IMR-90 (cell line): ENCODE measurements around the gene CPNE4. TPM values are rescaled to one million over a fixed set of nuclear protein-coding genes. Genes with fewer than 3 reads are reported as not detected.

Experiments
- ATAC-seq: fragments of 200-7000 bp; cut with Tn5 transposase; 2 replicates; pipeline ENCODE4 v1.9.1; 2020; ENCODE audit warnings: low read depth, mild to moderate bottlenecking, moderate library complexity
- BruUV-seq: library from RNA; stranded (reverse); fragments of 400-500 nt; replicated peaks from 2 replicates; lab custom pipeline; 2021; lab: Mats Ljungman, UMichigan
- CTCF ChIA-PET: fragments of 300-600 bp; formaldehyde crosslinking; extraction: SDS; loops from one replicate; lab custom pipeline; 2021; ENCODE audit warnings: antibody characterized with exemption; lab: Yijun Ruan, JAX
- POLR2A ChIA-PET: fragments of 300-600 bp; sonication (Branson Sonifier 250); formaldehyde crosslinking; loops from one replicate; lab custom pipeline; 2022; ENCODE audit warnings: antibody characterized with exemption; ENCODE audit not compliant: unreplicated experiment; lab: Charles Lee
- DNase-seq: peaks from one replicate; pipeline ENCODE4 v3.0.0; 2013
- H2AFZ ChIP-seq: replicated peaks from 2 replicates; pipeline ENCODE3; 2013; ENCODE audit warnings: low read length, mild to moderate bottlenecking; ENCODE audit not compliant: poor library complexity
- H2AK5ac ChIP-seq: 2 replicates; pipeline ENCODE4 v1.6.1; 2013; ENCODE audit warnings: low read depth, low read length, inconsistent platforms
- H2AK9ac ChIP-seq: replicated peaks from 2 replicates; pipeline ENCODE3; 2013; ENCODE audit warnings: mild to moderate bottlenecking, low read depth, low read length, moderate library complexity; ENCODE audit not compliant: poor library complexity
- H2BK120ac ChIP-seq: 2 replicates; pipeline ENCODE4 v1.6.1; 2013; ENCODE audit warnings: low read depth, low read length, inconsistent platforms
- H2BK15ac ChIP-seq: 3 replicates; pipeline ENCODE4 v1.6.1; 2013; ENCODE audit warnings: low read depth, low read length, inconsistent platforms
- H2BK20ac ChIP-seq: 2 replicates; pipeline ENCODE4 v1.6.1; 2013; ENCODE audit warnings: low read depth, mild to moderate bottlenecking, inconsistent platforms, low read length, moderate library complexity
- H2BK5ac ChIP-seq: 2 replicates; pipeline ENCODE4 v1.6.1; 2013; ENCODE audit warnings: mild to moderate bottlenecking, low read depth, low read length, inconsistent platforms; ENCODE audit not compliant: poor library complexity, severe bottlenecking
- H3K14ac ChIP-seq: replicated peaks from 2 replicates; pipeline ENCODE4 v1.6.1; 2013; ENCODE audit warnings: low read depth, low read length, inconsistent platforms
- H3K18ac ChIP-seq: 2 replicates; pipeline ENCODE4 v1.6.1; 2013; ENCODE audit warnings: low read depth, low read length, control low read depth
- H3K23ac ChIP-seq: 2 replicates; pipeline ENCODE4 v1.6.1; 2013; ENCODE audit warnings: low read depth, low read length, inconsistent platforms
- H3K27ac ChIP-seq: 2 replicates; pipeline ENCODE4 v1.5.1; 2013; ENCODE audit warnings: mild to moderate bottlenecking, control low read depth, low read length; ENCODE audit not compliant: insufficient read depth
- H3K27me3 ChIP-seq: 2 replicates; pipeline ENCODE4 v1.6.1; 2013; ENCODE audit warnings: low read length; ENCODE audit not compliant: control insufficient read depth, insufficient read depth
- H3K36me3 ChIP-seq: 2 replicates; pipeline ENCODE4 v1.6.1; 2013; ENCODE audit warnings: low read length, mixed read lengths; ENCODE audit not compliant: control insufficient read depth, insufficient read depth
- H3K4ac ChIP-seq: 2 replicates; pipeline ENCODE4 v1.6.1; 2013; ENCODE audit warnings: low read depth, low read length, inconsistent platforms
- H3K4me1 ChIP-seq: 2 replicates; pipeline ENCODE4 v1.6.1; 2013; ENCODE audit warnings: low read length, mixed read lengths; ENCODE audit not compliant: control insufficient read depth, insufficient read depth
- H3K4me2 ChIP-seq: 2 replicates; pipeline ENCODE4 v1.6.1; 2013; ENCODE audit warnings: low read depth, mild to moderate bottlenecking, control low read depth, low read length, moderate library complexity
- H3K4me3 ChIP-seq: 2 replicates; pipeline ENCODE4 v1.5.1; 2013; ENCODE audit warnings: low read depth, mild to moderate bottlenecking, control low read depth, low read length, moderate library complexity; ENCODE audit not compliant: insufficient read depth
- H3K56ac ChIP-seq: 2 replicates; pipeline ENCODE4 v1.6.1; 2013; ENCODE audit warnings: low read length, inconsistent platforms; ENCODE audit not compliant: insufficient read depth; ENCODE audit errors: extremely low read depth
- H3K79me1 ChIP-seq, 2 experiments: 2 replicates each; pipeline ENCODE4 v1.6.1; 2013; ENCODE audit warnings: low read length in 2 of 2, inconsistent platforms in 1 of 2, low read depth in 1 of 2
- H3K9ac ChIP-seq: 2 replicates; pipeline ENCODE4 v1.6.1; 2013; ENCODE audit warnings: low read depth, low read length, control low read depth
- H3K9me1 ChIP-seq: 2 replicates; pipeline ENCODE4 v1.6.1; 2013; ENCODE audit warnings: low read length, inconsistent platforms; ENCODE audit not compliant: insufficient read depth
- H3K9me3 ChIP-seq: 2 replicates; pipeline ENCODE4 v1.6.1; 2013; ENCODE audit warnings: low read length; ENCODE audit not compliant: control insufficient read depth, insufficient read depth
- H4K20me1 ChIP-seq: 2 replicates; pipeline ENCODE4 v1.6.1; 2013; ENCODE audit warnings: low read length, inconsistent platforms; ENCODE audit not compliant: insufficient read depth
- H4K5ac ChIP-seq: 2 replicates; pipeline ENCODE4 v1.6.1; 2013; ENCODE audit warnings: mild to moderate bottlenecking, low read depth, low read length, control low read depth
- H4K8ac ChIP-seq, 2 experiments: 2 replicates each; pipeline ENCODE4 v1.6.1; 2013; ENCODE audit warnings: low read depth in 2 of 2, low read length in 2 of 2, control low read depth in 1 of 2, inconsistent platforms in 1 of 2
- H4K91ac ChIP-seq: 2 replicates; pipeline ENCODE4 v1.6.1; 2013; ENCODE audit warnings: low read depth, low read length, inconsistent platforms; ENCODE audit not compliant: insufficient read depth
- BHLHE40 ChIP-seq: fragments of 150-350 bp; IDR thresholded peaks from 2 replicates; pipeline ENCODE4 v1.6.1; 2016; ENCODE audit warnings: mild to moderate bottlenecking, low read depth, low read length
- CEBPB ChIP-seq: IDR thresholded peaks from 2 replicates; pipeline ENCODE4 v1.6.1; 2012; ENCODE audit warnings: low read depth, low read length, improper control_type of control experiment
- CHD1 ChIP-seq: IDR thresholded peaks from 2 replicates; pipeline ENCODE4 v1.6.1; 2012; ENCODE audit warnings: low read depth, low read length, improper control_type of control experiment
- MXI1 ChIP-seq: IDR thresholded peaks from 2 replicates; pipeline ENCODE4 v1.6.1; 2012; ENCODE audit warnings: low read depth, mild to moderate bottlenecking, low read length, moderate library complexity, borderline replicate concordance
- NFE2L2 ChIP-seq: fragments of 150-350 bp; IDR thresholded peaks from 2 replicates; pipeline ENCODE4 v1.6.1; 2016; ENCODE audit warnings: low read depth, mild to moderate bottlenecking, low read length
- POLR2A ChIP-seq: IDR thresholded peaks from 2 replicates; pipeline ENCODE4 v1.6.1; 2012; ENCODE audit warnings: mild to moderate bottlenecking, low read depth, low read length
- RAD21 ChIP-seq: IDR thresholded peaks from 2 replicates; pipeline ENCODE4 v1.6.1; 2012; ENCODE audit warnings: low read length, improper control_type of control experiment
- RCOR1 ChIP-seq: IDR thresholded peaks from 2 replicates; pipeline ENCODE4 v1.6.1; 2012; ENCODE audit warnings: mild to moderate bottlenecking, low read length, improper control_type of control experiment; ENCODE audit not compliant: insufficient replicate concordance
- WGBS, 2 experiments: methylation state at CpG; one replicate each; pipeline versions ENCODE4 v1.1.5 to v1.1.7; 2013; ENCODE audit warnings: missing lambda C conversion rate in 2 of 2; ENCODE audit not compliant: insufficient read length in 1 of 2; ENCODE audit errors: extremely low coverage in 2 of 2; 5-methylcytosine and 5-hydroxymethylcytosine counted together
- dilution Hi-C: fragments of 300-500 bp; cut with HindIII; formaldehyde crosslinking; loops from one replicate; pipeline ENCODE4 v1.14.3; 2018; ENCODE audit warnings: low sequenced_read_pairs; ENCODE audit not compliant: unreplicated experiment
- in situ Hi-C: fragments of 300-500 bp; cut with MboI; formaldehyde crosslinking; loops from 3 replicates; pipeline ENCODE4 v1.14.3; 2019; ENCODE audit warnings: low sequenced_read_pairs, inconsistent platforms, mixed read lengths
- intact Hi-C: fragments of 100-400 bp; cut with micrococcal nuclease; formaldehyde crosslinking; loops from 2 replicates; pipeline ENCODE4 v1.10.0; 2022
- polyA plus RNA-seq, 3 experiments: library from polyadenylated mRNA; depleted of rRNA; stranded (reverse); fragments of >200 nt; gene quantifications; 2 replicates each; pipeline ENCODE4 v1.2.3, GENCODE V29; 2012; ENCODE audit warnings: low replicate concordance in 1 of 3
- total RNA-seq: library from RNA; depleted of rRNA; stranded (reverse); fragments of >200 nt; gene quantifications from 2 replicates; pipeline ENCODE4 v1.2.3, GENCODE V29; 2012

The CPNE4 gene
- total and polyA plus RNA-seq, 2 of the 4 experiments (the other 2 are of a cell fraction), result not detected

GRCh38 chr3:131983689-131984088 is 51.1 kb downstream of the CPNE4 start:
- ATAC-seq (no peak), DNase-seq (no peak)
- Histone ChIP-seq H3K4me3 (no peak overlapping the region), H3K56ac (no peak overlapping the region; the same call in 1 of the 2 replicates), H3K4ac (no peak overlapping the region), H2AK9ac (no peak overlapping the region), H3K18ac (no peak overlapping the region), H3K14ac (no peak overlapping the region), H3K36me3 (no peaks in the 10 kb centered on the region), H4K5ac (no peak overlapping the region), H3K9ac (no peak overlapping the region), H4K20me1 (no peaks in the 10 kb centered on the region), H3K27ac (no peak overlapping the region), H3K9me3 (no peaks in the 10 kb centered on the region), H2BK20ac (no peak overlapping the region), H3K27me3 (no peaks in the 10 kb centered on the region), H2BK15ac (no peak overlapping the region), H3K79me1 (no peaks in the 10 kb centered on the region), H2BK120ac (no peak overlapping the region), H2BK5ac (no peak overlapping the region), H3K9me1 (no peaks in the 10 kb centered on the region), H3K4me2 (no peak overlapping the region), H3K23ac (no peak overlapping the region), H2AFZ (no peak overlapping the region), H4K91ac (no peak overlapping the region), H3K4me1 (no peaks in the 10 kb centered on the region), H4K8ac (no peak overlapping the region), H2AK5ac (no peak overlapping the region)
- ChIA-PET POLR2A (no interaction called here), CTCF (no interaction called here)
- in situ Hi-C loops (no loop called here), dilution Hi-C loops (no loop called here), intact Hi-C loops (no loop called here)
- WGBS, 2 experiments, result no CpG with 5 or more reads among the region's 1 CpG
- TF ChIP-seq CEBPB (no peak), BHLHE40 (no peak), CHD1 (no peak), RAD21 (no peak), MXI1 (no peak), RCOR1 (no peak), NFE2L2 (no peak), POLR2A (no peak)
- BruUV-seq, result no TSS peak
